HK-2 (cell line): ENCODE data around the gene SKI.

Experiments
- DNase-seq: peaks from one replicate; pipeline ENCODE4 v3.0.0-alpha.2; 2018; ENCODE audit not compliant: unreplicated experiment

SKI gene

GRCh38 chr1:2229911-2230731 lies 2.0 kb downstream of the SKI start:
- peak; percentile 37 for DNase-seq

DNA sequence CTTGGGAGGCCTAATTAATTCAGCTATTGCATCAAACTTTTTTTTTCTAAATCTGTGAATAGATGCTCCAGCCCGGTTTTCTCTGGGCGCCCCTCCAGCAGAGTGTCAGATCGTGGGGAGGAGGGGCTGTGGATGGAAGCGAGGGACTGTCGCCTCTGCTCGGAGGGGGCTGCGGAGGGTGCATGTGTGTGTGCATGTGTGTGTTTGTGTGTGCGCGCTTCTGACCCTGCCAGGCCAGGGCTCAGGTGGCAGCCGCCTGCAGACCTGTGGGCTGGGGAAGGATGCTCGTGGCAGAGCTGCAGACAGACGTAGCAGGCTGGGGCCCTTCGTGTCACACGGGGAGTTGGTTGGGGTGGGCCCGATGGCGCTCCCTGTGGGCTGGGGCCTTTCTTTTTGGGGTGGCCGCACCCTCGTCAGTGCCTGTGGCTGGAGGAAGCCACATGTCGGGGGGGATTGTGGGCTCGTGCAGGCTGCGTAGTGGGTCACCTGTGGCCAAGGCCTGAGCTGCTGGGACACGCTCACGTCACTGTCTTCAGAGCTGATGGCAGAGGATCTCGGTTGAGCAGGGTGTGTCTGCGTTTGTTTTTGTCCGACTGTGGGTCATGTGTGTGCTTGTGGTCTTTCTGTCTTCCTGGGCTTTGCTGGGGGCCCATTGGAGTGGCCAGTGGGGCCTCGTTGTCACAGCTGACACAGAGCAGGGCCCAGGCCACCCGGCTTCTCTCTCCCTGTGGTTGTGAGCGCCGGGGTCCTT lies 2.8 kb downstream of the SKI start:
- no peak for DNase-seq

- no peak for DNase-seq
Observed at GRCh38 chr1:2231532-2232254, 3.6 kb downstream of the SKI start.

DNA sequence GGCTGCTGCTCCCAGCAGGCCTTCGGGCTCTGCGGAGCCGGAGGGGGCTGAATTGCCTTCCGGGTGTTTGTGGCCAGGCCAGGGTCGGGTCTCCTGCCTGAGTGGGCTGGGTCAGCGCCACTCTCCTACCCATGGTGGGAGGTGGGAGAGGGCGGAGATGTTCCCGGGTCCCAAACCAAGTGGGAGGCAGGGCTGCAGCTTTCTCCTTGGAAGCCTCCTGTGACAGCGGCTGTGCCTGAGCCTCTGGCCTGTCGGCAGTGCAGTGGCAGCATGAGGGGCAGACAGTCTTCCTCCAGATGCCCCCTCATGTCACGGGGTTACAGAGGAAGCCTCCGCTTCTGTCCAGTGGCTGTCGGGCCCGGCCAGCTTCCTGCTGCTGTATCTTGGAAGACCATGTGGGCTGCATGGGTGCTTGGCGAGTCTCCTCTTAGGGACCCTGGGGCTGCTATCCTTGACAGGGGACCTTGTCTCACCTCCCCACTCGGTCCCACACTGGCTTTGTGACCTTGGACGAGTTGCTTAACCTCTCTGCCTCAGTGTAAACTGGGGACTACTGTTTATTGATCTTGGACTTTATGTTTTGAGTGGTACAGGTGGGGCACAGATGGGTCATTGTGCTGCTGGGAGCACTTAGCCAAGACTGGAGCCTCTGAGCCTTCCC lies 4.3 kb downstream of the SKI start:
- no peak for DNase-seq

DNA sequence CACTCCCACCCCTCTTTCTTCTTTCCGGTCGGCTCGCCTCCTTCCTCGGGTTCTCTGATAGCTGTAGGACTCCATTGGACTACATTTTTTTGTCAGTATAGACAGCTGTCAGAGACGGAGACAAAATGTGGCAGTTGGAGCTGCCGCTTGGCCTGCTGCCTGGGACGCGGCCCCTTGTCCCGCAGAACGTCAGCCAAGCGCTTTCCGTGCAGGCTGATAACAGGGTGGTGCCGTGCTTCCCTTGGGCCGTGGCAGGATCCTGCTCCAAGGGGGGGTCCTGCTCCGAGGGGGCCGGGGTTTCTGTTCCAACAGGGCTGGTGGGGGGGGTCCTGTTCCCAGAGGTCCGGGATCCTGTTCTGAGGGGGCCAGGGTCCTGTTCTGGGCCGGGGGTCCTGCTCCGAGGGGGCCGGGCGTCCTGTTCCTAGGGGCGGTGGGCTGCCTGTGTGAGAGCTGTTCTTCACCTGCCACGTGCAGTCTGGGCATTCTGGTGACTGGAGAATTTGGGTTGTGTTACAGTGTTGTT lies 4.9 kb downstream of the SKI start:
- DNase-seq = no peak

GRCh38 chr1:2233468-2233867 lies 5.3 kb downstream of the SKI start:
- DNase-seq = no peak

DNA sequence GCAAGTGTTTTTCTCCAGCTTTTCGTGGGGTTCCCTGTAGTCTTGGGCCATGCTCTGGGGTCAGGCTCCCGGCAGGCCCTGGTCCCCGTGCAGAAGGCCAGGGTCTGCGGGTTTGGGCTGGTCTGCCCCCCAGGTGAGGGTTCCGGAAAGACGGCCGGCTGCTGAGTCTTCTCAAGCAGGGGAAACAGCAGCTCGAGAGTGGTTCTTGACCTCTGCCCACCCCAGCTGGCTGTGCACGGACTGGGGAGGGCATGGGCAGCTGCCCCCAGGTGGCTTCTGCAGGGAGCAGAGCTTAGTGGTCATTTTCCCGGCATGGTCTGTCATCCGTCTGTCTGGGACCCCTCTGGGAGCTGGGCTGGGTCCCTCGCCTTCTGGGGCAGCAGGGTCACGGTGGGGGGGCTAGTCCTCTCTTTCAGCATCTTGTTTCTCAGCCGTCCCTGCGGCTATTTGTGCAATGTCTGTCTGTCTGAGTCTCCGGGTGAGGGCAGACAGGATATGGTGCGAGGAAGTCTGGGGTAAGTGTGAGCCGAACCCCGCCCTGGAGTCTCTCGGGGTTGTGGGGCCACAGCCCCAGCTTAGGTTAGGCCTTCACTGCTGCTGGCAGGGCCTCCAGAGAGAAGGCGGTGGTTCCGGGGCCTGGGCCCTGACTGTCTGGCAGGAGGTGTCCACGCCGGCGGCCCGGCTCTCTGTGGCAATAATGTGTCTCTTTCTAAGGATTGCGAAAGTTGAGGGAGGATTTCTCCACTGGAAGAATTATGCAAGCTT lies 6.1 kb downstream of the SKI start:
- no peak for DNase-seq

DNA sequence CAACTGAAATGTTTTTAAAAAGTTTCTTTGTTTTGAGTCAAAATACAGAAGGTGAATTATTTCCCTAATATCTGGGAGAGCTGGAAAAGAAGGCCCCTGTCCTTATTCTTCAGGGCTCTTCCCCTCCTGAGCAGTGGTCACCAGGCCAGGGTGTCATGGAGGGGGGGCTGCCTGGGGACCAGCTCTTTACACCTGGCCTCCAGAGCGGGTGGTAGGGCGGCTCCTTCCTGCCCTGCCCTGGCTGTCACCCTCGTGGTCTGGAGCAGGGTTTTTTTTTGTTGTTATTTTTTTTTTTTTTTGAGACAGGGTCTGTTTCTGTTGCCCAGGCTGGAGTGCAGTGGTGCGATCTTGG lies 6.6 kb downstream of the SKI start:
- no peak for DNase-seq

GRCh38 chr1:2235300-2235998 lies 7.3 kb downstream of the SKI start:
- DNase-seq = no peak

DNA sequence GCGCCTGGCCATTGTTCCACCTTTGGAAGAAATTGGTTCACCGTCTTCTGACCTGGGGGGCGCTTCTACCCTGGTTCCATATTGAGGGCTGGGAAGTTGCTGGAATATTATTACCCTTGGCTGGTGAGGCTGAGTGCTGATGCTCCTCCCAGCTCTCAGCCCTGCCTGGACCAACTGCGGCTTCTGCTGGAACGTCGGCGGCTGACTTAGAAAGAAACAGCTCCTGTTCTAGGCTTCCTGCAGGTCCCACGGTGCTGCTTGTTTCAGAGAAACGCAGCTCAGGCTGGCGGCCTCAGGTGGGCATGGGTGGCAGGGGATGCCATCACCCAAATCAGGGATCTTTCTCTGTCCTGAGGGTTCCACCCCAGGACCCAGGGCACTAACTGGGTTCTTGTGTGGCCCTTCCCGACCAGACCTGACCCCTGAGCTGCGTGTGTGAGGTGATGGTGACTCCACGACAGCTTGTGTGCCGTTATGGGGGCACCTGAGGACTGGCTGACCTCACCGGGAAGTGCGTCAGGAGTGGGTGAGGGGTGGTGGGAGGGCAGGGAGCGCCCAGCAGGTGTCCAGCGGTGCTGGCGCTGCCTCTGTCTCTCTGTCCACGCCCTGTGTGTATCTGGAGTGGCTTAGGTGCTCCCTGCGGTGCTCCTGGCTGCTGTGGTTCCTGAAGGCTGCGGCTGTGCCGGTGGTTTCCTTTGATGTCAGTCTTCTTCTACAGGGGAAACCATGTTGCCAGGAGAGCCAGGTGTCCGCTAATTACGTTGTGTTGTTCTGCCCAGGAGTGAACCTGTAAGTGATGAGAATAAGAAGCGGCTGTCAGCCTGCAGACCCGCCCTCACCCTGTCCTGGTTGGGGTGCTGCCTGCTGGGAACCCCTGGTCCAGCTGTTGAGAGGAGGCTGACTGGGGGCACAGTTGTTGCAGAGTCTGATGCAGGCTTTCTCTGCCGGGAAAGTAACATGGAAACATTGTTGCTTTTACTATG lies 8.9 kb downstream of the SKI start:
- DNase-seq = no peak

DNA sequence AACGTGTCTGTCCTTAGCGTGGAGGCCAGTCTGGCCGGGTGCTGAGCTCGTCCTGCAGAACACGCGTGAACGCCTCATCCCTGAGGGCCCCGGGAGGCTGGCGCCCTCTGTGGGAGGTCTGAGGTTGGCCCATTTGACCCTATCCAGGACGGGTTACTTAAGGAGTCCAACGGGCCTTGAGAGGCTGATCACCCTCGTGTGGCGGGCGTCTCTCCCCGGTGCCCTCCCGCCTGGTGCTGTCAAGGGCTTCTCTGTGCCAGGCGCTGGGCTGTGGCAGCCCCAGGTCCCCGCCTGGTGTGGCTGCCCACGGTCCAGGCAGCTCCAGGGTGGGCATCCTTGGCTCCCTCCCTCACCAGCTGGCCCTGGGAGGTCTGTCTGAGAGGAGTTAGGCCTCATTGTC lies 9.7 kb downstream of the SKI start:
- DNase-seq = no peak

DNA sequence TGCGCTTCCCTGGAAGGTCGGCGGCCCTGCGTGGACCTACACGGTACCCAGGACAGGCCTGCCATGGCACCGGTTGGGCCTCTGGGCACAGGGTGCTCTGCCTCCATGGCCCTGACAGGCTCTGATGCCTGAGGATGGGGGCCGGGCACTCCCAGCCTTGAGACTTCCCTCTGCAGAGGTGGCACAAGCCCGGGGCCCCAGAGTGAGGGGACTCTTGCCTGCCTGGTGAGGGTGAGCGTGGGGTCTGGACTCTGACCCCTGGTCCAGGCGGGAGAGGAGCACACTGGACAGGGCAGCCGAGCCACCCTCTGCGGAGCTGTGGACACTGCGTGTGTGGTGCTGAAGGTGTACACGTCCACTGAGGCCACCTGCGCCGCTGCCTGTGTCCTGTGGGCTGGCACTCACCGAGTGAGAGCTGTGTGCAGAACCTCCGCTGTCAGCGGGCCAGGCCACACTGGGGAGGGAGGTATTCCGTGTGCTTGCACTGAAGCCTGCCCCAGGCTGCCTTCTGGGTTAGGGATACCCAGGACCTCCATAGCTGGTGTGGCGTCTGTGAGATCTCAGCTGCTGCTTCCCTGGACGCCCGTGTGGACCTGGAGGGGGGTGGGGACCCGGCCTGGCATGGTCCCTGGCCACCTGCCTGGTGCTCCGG lies 10.4 kb downstream of the SKI start:
- DNase-seq = no peak

DNA sequence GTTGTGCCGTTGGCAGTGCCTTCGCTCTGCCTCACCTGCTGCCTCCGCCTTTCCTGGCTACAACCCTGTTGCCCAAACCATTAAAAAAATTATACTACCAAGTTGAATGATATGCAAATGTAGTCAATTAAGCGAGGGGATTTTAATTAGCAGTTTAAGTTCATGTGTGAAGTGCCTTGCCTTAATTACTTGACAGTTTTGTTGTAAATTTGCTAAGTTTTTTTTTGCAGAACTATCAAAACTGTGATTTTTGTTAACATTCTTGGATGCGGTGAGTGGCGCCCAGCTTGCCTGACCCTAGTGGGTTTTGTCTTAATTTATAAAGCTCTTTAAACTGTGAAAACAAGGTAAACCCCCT lies 10.9 kb downstream of the SKI start:
- no peak for DNase-seq

DNA sequence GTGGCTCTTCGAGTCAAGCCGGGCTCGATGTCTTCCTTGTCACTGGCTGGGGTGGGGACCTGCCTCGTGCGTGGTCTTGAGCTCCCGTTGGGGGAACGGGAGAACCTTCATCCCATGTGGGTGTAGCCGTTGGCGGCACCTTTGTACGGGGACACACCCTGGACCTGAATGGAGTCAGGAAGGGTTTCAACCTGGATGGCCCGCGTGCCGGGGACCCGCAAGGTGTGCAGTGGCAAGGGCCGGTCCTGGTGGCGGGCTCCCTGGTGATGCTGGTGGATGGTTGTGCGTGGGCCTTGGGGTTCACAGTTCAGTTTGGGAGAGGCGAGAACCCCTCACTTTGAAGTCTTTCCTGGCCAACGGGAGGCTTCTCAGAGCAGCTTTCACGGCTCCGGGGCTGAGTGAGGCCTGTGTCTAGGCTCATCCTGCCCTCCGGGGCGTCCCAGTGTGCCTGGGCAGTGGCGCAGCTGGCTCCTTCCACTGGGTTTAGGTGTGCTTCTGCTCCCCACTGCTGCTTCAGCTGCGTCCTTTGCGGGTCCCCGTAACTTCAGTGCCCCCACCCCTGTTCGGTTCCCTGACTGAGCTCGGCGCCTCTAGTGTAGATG lies 11.4 kb downstream of the SKI start:
- DNase-seq = no peak

DNA sequence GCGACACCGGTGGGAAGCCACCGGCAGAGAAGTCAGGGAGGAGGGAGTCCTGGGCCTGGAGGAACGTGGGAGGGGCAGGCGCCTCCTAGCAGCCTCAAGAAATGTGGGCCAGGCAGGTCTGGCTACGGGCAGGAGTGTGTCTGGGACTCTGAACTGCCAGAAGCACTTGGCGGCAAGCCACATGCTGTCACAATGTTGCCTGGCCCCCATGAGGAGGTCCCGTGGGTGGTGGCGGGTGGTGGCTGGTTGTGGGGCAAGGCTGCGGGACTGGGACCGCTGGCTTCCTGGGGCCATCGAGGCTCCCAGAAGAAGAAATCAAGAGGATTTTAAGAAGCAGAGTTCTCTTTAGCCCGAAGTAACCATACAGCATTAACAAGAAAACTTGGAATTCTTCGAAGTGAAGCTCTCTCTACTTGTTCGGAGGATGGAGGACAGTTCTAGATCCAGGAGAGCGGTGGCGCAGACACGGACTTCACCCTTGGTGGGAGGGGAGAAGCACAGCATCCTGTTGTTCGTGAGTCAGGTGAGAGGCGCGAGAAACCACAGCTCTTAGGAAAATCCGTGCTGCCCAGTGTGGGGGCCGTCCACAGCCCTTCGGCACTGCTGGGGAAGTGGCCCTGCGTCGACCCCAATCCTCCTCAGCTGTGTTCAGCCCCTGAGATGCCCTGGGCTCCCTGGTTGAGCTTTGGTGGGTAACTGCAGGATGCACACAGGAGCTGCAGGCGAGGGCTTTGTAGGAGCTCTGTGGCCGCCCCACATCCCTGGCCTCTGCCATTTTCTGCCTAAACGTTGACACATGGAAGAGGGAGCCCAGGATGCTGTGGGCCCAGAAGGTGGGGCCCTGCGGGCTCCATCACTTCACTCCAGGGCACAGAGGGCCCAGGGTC lies 12.4 kb downstream of the SKI start:
- DNase-seq = no peak

DNA sequence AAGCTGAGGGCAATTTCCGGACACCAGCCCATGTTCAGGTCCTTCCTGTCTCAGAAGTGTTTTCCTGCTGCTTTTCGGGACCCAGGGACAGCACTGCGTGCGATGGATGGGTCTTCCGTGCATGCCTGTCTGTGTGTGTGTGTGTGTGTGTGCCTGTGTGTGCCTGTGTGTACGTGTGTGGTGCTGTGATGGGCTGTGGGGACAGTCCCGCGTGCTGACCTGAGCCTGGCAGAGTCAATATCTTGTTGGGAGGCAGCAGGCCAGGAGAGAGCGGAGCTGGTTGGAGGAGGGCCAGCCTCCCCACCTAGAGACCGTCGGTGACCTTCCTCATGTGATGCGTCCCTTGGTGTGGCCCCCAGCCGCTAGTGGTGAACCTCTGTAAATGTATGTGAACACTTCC lies 13.7 kb downstream of the SKI start:
- DNase-seq = no peak
